ENCODE results near the gene PWWP2B.

DNA sequence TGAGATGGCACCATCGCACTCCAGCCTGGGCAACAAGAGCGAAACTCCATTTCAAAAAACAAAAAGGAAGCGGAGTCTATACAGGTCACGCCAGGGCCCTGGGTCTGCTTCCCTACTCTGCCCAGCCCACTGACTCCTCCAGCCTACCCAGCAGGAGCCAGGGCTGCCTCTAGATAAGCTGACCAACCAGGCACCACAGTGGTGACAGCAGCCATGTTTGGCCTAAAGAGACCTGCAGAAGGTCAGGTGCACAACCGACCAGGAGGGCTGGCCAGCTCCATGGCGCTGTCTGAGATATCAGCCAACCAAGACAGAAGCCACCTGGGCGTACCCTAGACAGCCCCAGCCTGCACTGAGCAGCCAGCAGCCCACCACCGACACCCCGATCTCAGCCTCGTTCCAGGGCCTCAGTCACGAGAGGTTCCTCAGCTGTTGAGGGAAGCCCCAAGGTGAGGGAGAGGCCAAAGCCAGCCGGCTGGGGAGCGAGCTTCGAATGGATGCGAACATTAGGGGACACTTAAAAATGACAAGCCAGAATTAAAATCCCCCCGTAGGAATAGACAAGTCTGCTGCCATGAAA is 24.4 kb upstream of the PWWP2B start:
- TF ChIP-seq, protein P1, sequence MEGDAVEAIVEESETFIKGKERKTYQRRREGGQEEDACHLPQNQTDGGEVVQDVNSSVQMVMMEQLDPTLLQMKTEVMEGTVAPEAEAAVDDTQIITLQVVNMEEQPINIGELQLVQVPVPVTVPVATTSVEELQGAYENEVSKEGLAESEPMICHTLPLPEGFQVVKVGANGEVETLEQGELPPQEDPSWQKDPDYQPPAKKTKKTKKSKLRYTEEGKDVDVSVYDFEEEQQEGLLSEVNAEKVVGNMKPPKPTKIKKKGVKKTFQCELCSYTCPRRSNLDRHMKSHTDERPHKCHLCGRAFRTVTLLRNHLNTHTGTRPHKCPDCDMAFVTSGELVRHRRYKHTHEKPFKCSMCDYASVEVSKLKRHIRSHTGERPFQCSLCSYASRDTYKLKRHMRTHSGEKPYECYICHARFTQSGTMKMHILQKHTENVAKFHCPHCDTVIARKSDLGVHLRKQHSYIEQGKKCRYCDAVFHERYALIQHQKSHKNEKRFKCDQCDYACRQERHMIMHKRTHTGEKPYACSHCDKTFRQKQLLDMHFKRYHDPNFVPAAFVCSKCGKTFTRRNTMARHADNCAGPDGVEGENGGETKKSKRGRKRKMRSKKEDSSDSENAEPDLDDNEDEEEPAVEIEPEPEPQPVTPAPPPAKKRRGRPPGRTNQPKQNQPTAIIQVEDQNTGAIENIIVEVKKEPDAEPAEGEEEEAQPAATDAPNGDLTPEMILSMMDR (IDR thresholded peaks at IDR 0.05; ENCODE audit: low read depth, low read length): no peak
- no peak for TF ChIP-seq EZH2phosphoT487 (IDR thresholded peaks at IDR 0.05; ENCODE audit: low read depth)
